T-helper 9 cell (primary cell): ENCODE data around the gene SRPK1.
"Not testable (repeated sequence)": the region's sequence is repeated elsewhere in the genome, so short reads cannot be mapped to it uniquely, and the experiment has no call there.

ENCODE experiments used
- DNase-seq: peaks from one replicate; pipeline ENCODE4 v3.0.0-alpha.2; 2020

The SRPK1 gene

DNA sequence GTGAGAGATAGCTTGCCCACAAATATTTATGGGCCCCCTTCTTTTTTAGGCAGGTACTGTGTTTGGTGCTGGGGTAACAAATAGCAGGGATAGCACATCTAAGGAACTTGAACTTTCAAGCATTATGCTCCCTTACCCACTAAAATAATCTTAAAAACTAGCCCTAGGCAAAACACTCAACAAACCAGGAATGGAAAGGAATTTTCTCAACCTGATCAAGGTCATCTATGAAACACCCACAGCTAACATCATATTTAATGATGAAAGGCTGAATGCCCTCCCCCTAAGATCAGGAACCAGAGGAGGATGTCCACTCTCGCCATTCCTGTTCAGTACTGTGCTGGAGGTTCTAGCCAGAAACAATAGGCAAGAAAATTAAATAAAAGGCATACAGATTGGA, 8.7 kb upstream of the SRPK1 start:
- no peak for DNase-seq

DNA sequence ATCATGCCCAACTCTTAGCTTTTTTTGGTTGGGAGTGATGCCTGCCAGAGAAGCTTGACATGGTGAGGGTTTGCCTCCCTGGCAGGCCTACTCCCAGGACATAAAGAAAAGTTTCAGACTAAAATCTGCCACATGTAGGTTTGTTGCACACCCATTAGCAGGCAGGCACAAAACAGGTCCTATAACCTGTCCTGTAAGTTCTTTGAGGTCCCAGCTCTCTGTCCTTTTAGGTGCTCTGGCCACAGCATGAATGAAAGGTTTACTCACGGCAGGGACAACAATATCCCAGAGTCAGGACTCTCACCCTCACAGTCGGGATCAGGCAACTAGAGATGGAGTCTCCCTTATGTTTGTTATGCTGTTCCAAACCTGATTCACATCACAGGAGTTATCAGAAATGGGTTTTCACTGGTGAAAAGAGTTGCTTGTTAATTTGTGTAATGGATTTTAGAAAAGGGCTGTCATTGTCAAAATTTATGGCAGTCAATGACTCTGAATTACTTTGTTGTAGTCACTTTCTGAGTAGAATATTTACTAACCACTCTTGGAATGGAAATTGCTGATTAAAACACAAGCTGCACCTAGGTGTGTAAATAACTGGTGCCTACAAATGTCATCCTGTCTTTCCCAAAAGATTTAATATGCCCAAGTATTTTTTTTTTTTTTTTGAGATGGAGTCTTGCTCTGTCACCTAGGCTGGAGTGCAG, 5.8 kb upstream of the SRPK1 start:
- no peak for DNase-seq

DNA sequence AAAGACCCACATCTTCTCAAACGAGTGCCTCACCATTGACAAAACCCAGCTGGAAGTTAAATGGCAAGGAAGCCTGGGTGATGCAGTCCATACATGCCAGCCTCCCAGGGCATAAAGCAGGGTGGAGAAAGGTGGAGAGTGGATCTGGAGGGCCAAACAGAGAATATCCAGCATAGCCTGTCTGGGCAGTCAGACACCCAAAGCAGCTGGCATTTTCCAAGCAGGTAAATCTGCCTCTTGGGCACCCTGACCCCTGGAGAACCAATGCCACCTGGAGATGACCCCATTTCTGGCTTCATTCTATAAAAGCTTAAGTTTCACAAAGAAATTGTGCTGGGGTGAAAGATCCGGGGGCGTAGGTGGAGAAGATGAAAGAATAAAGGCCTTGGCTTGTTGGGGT, 5.1 kb upstream of the SRPK1 start:
- DNase-seq, result no peak

DNA sequence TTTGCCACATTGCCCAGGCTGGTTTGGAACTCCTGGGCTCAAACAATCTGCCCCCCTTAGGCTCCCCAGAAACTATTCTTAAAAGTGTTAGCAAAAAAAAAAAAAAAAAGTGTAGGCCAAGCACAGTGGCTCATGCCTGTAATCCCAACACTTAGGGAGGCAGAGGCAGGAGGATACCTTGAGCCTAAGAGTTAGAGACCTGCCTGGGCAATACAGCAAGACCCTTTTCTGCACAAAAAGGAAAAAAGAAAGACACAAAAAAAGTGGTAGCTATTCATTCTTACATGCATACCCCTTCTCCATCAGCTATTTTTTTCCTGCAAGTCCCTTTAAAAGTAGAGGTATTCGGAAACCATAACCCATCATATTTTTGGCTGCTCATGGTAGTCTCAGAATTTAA, 3.2 kb upstream of the SRPK1 start:
- DNase-seq, result no peak

DNA sequence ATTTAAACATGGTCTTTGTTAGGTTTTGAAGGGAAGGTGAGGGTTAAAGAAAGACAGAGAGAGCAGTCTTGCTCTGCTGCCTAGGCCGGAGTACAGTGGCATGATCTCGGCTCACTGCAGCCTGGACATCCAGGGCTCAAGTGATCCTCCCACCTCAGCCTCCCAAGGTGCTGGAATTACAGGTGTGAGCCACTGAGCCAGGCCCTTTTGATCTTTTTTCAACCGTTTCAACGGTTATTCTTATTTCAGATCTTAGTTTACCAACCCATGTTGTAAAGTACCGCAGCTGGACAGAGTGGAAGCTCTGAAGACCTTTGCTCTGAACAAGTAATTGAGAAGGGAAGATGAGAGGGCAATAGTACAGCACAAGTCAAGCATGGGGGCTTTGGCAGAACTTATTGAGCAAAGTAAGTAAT, 1.2 kb upstream of the SRPK1 start:
- DNase-seq, result no peak

DNA sequence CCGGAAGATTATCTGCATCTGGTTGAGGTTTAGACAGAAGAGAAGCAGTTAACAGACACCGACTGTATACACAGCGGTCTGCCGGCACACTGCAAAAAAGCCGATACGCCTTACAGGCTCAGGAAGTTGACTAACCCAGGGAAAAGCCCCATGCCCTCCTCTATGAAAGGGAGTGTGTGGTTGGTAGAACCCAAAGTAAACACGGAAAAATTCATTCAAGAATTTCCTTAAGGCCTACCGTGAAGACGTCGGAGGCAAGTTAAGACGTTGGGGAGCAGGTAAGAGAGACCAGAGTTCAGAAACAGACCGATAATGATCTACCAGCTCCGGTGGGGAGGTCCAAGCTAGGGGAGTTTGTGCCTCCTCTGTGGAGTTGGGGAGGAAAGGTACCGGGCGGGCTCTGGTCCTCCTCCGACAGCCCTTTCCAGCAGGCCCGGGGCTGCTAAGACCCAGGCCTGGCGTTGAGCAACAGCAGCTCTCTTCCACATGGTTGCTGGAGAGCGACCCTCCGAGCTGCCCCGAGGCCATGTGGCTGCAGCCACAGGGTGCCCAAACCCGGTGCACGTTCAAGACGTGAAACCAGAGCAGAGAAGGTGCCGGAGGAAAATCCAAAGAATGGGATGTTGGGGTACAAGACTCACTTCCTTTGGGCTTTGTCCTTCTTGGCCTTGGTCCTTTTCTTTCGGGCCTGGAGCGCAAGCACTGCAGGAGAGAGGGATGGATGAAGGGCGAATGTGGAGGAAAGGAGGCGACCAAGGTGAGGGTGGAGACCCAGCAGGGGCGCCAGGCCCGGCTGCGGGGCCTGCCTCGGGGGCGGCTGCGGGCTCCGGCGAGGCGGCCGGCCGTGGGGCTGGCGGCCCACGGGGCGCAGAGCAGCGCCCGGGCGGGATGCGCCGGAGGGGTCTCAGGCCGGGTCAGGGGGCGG, 809 bp downstream of the SRPK1 start:
- DNase-seq, result peak; percentile 32

DNA sequence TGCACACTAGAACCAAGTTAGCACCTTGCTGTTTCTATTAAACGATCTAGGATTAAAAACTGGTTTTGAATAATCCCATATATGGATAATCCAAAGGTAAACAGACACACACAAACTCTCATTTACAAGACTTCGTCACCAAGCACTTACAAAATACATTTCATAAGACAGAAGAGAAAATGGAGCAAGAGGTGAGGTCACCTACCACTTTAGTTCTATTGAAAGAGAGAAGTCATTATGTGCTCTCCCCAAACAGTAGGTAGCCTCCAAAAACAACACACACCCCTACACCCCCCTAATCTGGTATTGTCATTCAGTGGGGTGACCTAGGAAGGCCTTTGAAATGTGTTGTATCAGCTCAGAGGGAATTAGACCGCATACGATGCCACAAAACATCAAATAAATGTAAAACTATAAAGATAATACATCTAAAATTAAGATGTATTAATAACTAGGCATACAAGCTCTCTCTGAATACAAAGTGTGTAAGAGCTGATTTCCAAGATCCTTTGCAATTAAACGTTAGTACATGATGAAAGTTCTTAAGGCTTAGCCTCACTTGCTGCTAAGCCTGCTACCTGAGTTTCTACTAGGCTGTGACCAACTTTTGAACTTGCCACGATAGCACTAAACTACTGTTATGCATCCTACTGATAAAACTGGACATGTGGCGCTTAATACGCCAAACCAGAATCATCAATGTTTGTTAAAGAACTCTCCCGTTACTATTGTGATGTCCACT, 1.6 kb downstream of the SRPK1 start:
- no peak for DNase-seq

DNA sequence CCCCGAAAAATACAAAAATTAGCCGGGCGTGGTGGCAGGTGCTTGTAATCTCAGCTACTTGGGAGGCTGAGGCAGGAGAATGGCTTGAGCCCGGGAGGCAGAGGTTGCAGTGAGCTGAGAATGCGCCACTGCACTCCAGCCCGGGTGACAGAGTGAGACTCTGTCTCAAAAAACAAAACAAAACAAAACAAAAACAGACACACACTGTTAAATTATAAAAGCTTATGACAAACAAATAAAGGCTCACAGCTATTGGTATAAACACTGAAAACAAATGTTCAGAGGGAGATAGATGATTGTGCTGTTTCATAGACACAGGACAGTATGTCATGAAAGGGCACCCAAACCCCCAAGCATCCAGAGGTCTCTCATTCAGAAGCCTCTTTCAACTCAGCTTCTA, 4.0 kb downstream of the SRPK1 start:
- DNase-seq, result not testable (repeated sequence)

DNA sequence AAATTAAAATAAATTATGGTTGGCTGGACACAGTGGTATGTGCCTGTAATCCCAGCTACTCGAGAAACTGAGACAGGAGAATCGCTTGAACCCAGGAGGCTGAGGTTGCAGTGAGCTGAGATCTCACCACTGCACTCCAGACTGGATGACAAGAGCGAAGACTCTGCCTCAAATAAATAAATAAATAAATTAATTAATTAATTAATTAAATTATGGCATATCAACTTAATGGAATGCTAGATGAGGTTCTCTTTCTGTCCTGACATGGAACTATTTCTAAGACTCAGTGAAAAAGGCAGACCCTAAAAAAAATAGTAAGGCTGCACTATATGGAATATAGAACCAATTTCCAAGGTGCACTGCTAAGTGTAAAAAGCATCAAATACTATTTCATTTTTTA, 4.8 kb downstream of the SRPK1 start:
- no peak for DNase-seq

DNA sequence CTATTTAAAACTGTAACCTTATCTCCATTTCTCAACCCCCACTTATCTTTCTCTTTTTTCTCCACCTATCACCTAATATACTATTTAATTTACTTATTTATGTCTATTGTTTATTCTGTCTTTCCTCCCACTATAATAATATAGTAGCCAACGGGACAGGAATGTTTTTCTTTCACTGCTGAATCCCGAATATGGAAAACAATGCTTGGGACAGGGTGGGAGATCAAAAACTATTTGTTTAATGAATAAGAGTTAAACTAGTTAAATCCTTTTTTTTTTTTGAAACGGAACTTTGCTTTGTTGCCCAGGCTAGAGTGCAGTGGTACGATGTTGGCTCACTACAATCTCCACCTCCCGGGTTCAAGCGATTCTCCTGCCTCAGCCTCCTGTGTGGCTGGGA, 6.4 kb downstream of the SRPK1 start:
- no peak for DNase-seq

DNA sequence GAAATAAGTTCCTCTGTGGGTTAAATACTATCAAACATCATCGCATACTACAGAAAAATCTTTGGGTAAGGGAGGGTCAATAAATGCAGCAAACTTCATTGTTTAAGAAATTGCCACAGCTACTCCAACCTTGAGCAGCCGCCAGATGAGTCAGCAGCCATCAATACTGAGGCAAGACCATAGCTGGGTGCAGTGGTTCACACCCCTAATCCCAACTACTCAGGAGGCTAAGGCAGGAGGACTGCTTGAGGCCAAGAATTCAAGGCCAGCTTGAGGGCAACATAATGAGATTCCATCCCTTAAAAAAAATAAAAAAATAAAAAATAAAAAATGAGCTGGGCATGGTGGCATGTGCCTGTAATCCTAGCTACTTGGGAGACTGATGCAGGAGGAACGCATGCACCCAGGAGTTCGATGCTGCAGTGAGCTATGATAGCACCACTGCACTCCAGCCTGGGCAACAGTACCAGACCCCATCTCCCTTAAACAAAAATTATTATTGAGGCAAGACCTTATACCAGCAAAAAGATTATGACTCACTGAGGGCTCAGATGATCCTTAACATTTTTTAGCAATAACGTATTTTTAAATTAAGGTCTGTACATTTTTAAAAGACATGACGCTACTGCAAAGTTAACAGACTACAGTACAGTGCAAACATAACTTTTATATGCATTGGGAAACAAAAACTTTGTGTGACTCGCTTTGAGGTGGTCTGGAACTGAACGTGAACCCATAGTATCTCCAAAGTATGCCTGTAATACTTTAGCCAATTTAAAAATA, 8.8 kb downstream of the SRPK1 start:
- DNase-seq, result no peak

DNA sequence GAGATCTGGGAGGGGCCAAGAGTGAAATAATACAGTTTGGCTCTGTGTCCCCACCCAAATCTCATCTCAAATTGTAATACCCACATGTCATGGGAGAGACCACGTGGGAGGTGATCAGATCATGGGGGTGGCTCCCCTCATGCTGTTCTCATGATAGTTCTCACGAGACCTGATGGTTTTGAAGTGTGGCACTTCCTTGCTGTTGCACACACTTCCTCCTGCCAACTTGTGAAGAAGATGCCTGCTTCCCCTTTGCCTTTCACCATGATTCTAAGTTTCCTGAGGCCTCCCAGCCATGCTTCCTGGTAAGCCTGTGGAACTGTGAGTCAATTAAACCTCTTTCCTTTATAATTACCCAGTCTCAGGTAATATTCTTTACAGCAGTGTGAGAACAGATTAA, 11.3 kb downstream of the SRPK1 start:
- not testable (repeated sequence) for DNase-seq

DNA sequence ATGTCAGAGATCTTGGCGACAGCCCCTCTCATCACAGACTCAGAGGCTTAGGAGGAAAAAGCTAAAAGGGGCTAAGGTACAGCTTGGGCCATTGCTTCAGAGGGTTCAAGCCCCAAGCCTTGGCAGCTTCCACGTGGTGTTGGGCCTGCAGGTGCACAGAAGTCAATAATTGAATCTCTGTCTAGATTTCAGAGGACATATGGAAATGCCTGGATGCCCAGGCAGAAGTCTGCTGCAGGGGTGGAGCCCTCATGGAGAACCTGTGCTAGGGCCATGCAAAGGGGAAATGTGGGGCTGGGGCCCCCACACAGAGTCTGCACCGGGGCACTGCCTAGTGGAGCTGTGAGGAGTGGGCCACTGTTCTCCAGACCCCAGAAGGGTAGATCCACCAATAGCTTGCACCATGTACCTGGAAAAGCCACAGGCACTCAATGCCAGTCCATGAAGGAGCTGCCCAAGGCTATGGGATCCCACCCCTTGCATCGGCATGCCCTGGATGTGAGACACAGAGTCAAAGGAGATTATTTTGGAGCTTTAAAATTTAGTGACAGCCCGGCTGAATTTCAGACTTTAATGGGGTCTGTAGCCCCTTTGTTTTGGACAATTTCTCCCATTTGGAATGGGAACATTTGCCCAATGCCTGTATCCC, 12.0 kb downstream of the SRPK1 start:
- not testable (repeated sequence) for DNase-seq

DNA sequence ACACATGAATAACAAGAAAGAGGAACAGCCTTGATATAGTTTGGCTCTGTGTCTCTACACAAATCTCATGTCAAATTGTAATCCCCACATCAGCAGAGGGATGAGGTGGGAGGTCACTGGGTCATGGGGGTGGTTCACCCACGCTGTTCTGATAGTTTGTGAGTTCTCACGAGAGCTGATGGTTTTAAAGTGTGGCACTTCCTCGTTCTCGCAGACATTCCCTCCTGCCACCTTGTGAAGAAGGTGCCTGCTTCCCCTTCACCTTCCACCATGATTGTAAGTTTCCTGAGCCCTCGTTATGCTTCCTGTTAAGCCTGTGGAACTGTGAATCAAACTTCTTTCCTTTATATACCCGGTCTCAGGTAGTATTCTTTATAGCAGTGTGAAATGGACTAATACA, 13.1 kb downstream of the SRPK1 start:
- DNase-seq, result no peak

DNA sequence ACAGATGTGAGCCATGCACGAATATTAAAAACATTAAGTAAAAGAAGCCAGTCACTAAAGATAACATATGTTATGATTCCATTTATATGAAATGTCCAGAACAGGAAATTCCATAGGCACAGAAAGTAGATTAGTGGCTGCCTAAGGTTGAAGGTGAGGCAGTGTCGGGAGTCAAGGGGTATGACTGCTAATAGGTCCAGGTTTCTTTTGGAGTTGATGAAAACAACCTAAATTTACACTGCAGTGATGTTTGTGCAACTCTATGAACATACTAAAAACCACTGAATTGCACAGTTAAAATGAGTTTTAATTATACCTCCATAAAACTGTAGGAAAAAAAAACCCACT, 14.4 kb downstream of the SRPK1 start:
- no peak for DNase-seq

DNA sequence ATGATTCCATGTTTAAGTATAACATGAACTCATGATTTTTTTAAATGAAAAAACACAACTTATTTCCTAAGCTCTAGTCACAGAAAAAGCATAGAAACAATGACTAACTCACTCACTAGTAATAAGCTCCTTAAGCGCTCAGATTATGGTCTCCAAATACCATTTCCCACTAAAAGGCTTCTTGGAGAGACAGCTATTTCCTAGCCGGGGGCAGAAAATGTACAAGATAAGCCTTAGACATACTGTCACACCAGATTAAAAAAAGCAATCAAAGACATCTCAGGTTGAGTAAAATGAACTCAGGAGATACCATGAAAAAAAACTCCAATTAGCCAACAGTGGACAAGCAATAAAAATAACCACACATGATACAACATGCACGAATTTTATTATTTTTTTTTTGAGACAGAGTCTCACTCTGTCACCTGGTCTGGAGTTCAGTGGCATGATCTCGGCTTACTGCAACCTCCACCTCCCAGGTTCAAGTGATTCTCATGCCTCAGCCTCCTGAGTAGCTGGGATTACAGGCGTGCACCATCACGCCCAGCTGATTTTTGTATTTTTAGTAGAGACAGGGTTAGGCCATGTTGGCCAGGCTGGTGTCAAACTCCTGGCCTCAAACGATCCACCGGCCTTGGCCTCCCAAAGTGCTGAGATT, 14.9 kb downstream of the SRPK1 start:
- no peak for DNase-seq

DNA sequence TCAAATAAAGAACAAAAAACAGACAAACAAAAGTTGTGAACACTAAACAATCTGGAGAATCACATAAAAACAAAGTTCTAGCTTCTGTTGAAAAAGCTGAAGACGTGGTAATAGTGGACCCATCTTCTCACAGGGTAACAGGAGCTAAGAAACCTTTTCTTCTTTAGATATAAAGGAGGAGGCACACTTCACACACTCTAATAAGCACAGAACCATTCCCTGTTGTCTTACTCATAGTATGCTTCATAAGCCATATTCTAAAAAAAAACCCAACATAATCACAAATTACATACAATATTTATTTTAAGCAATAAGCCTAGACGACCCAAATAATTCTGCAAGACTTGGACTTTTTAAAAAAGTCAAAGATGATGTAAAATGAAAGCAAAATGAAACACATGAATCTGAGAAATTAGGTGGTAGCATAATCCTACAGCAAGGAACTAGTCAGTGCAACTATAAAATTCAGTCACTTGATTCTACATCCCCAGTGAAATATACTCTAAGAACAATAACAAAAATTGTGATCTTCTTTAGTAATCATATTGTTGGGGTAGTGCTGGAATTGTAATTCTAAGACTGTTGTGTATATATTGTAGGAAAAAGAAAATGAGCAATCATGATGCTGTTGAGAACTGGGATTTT, 15.6 kb downstream of the SRPK1 start:
- DNase-seq, result no peak

DNA sequence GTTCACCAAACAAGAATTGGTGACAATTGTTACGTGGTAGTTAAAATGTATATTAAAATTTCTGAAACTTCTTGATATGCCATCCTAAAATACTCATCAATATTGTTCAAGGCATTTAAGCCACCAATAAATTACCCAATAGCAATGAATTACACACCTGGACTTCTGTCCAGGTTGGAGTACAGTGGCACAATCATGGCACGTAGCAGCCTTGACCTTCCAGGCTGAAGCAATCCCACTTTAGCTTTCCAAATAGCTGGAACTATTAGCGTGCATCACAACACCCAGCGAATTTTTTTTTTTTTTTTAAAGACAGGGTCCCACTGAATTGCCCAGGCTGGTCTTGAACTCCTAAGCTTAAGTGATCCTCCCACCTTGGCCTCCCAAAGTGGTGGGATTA, 17.2 kb downstream of the SRPK1 start:
- DNase-seq, result no peak

DNA sequence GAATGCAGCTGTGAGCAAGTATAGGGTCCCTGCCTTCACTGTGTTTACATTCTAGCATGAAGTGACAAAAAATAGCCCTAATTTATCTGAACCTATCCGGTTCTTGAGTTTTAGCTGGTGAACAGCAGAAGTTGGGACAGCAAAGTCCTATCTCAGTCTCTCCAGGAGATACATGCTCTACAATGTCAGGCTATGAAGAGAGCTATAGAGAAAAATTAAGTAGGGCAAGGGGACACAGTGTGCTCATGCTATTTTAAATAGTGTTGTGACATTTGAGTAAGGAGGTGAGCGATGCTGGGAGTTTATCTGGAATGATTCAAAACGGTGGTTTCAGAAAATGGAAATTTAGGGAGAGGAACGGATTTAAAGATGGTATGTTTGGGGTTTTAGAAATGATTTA, 20.4 kb downstream of the SRPK1 start:
- no peak for DNase-seq

DNA sequence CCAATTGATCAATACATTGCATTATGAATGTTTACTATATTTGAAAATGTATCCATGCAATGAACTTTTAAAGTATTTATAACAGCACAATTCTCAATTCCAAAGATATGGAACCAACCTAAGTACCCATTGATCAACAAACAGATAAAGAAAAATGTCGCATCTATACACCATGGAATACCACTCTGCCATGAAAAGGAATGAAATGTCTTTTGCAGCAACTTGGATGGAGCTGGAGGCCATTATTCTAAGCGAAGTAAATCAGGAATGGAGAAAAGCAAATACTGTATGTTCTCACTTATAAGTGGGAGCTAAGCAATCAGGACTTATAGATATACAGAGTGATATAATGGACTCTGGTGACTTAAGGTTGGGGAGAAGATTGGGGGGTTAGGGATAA, 22.9 kb downstream of the SRPK1 start:
- no peak for DNase-seq

DNA sequence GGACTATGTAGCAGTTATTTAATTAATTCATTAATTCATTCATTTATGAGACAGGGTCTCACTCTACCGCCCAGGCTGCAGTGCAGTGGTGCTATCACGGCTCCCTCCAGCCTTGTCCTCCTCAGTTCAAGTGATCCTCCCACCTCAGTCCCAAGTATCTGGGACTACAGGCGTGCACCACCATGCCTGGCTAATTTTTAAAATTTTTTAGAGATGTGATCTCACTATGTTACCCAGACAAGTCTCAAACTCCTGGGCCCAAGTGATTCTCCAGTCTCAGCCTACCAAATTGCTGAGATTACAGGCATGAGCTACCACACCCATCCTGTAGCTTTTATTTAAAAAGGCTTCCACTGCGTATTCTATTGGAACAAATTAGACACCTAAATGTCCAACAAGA, 23.4 kb downstream of the SRPK1 start:
- no peak for DNase-seq
